GM12878 (cell line): ENCODE measurements around the gene HINT2. TPM values are rescaled to one million over a fixed set of nuclear protein-coding genes. Genes with fewer than 3 reads are reported as not detected.

Experiments
- ATAC-seq: fragments of 200-7000 bp; cut with Tn5 transposase; 3 replicates; pipeline ENCODE4 v1.9.1; 2020; ENCODE audit warnings: mild to moderate bottlenecking, moderate library complexity
- BruUV-seq: library from RNA; stranded (reverse); fragments of 400-500 nt; replicated peaks from 2 replicates; lab custom pipeline; 2021; lab: Mats Ljungman, UMichigan
- CTCF ChIA-PET: fragments of 300-600 bp; sonication (Branson Sonifier 250); formaldehyde crosslinking; extraction: SDS; loops from one replicate; lab custom pipeline; 2021; ENCODE audit warnings: inconsistent platforms; lab: Yijun Ruan, JAX
- POLR2A ChIA-PET: fragments of 350-600 bp; formaldehyde crosslinking; extraction: SDS; loops from one replicate; lab custom pipeline; 2021; ENCODE audit warnings: inconsistent platforms; lab: Charles Lee
- RAD21 ChIA-PET: fragments of 300-600 bp; sonication (Branson Sonifier 250); formaldehyde crosslinking; loops from one replicate; lab custom pipeline; 2023; ENCODE audit warnings: antibody characterized with exemption; ENCODE audit not compliant: unreplicated experiment; lab: Charles Lee
- SMC1A ChIA-PET: fragments of 300-600 bp; sonication (Branson Sonifier 250); formaldehyde crosslinking; loops from one replicate; lab custom pipeline; 2023; ENCODE audit not compliant: unreplicated experiment, uncharacterized antibody; lab: Charles Lee
- DNase-seq: peaks from one replicate; pipeline ENCODE4 v3.0.0-alpha.2; 2011; ENCODE audit warnings: low read depth, low spot score
- FAIRE-seq: peaks from 3 replicates; lab custom pipeline; 2011; peaks lifted over from hg19 to GRCh38; lab: Jason Lieb, UNC
- H2AFZ ChIP-seq: 2 replicates; pipeline ENCODE4 v1.6.0; 2011; ENCODE audit warnings: low read depth, low read length, control low read depth; ENCODE audit not compliant: control insufficient read depth
- H3K27ac ChIP-seq: 2 replicates; pipeline ENCODE4 v1.5.1; 2011; ENCODE audit warnings: control low read depth; ENCODE audit not compliant: control insufficient read depth, insufficient read depth
- H3K27me3 ChIP-seq, 2 experiments: replicated peaks in 1 of 2; 2 replicates each; pipeline versions ENCODE4 v1.6.0 to v1.6.1; 2011; ENCODE audit warnings: low read length in 1 of 2; ENCODE audit not compliant: control insufficient read depth in 2 of 2, insufficient read depth in 2 of 2
- H3K36me3 ChIP-seq, 2 experiments: 2 replicates each; pipeline ENCODE4 v1.5.1; 2011; ENCODE audit warnings: low read length in 1 of 2; ENCODE audit not compliant: control insufficient read depth in 2 of 2, insufficient read depth in 2 of 2
- H3K4me1 ChIP-seq: 2 replicates; pipeline ENCODE4 v1.6.1; 2011; ENCODE audit warnings: mild to moderate bottlenecking, low read length, moderate library complexity, mixed read lengths; ENCODE audit not compliant: control insufficient read depth, insufficient read depth
- H3K4me2 ChIP-seq: 2 replicates; pipeline ENCODE4 v1.6.0; 2011; ENCODE audit warnings: control low read depth; ENCODE audit not compliant: control insufficient read depth, insufficient read depth
- H3K4me3 ChIP-seq: fragments of 200-600 bp; sonication (generic); 2 replicates; pipeline ENCODE4 v1.5.1; 2016
- H3K79me2 ChIP-seq: 2 replicates; pipeline ENCODE4 v1.6.0; 2011; ENCODE audit warnings: low read length; ENCODE audit not compliant: control insufficient read depth, insufficient read depth
- H3K9ac ChIP-seq: 2 replicates; pipeline ENCODE4 v1.8.0; 2011; ENCODE audit warnings: low read length, control low read depth, mixed read lengths; ENCODE audit not compliant: control insufficient read depth, insufficient read depth
- H3K9me3 ChIP-seq: replicated peaks from 3 replicates; pipeline ENCODE4 v1.5.1; 2011; ENCODE audit warnings: mild to moderate bottlenecking, low read length; ENCODE audit not compliant: control insufficient read depth, insufficient read depth
- H4K20me1 ChIP-seq: 2 replicates; pipeline ENCODE4 v1.6.0; 2011; ENCODE audit not compliant: control insufficient read depth, insufficient read depth
- CBFB ChIP-seq: IDR thresholded peaks from 2 replicates; pipeline ENCODE4 v1.6.1; 2016; ENCODE audit warnings: antibody characterized with exemption, low read depth
- E2F8 ChIP-seq: fragments of 450-650 bp; IDR thresholded peaks from 2 replicates; pipeline ENCODE4 v1.6.1; 2018; ENCODE audit warnings: mild to moderate bottlenecking, low read depth, moderate library complexity; ENCODE audit not compliant: partially characterized antibody
- ESRRA ChIP-seq: IDR thresholded peaks from 2 replicates; pipeline ENCODE4 v1.6.1; 2012; ENCODE audit warnings: mild to moderate bottlenecking, low read length, improper control_type of control experiment
- HDGF ChIP-seq: fragments of 450-650 bp; IDR thresholded peaks from 2 replicates; pipeline ENCODE4 v1.6.1; 2016; ENCODE audit warnings: antibody characterized with exemption
- IRF3 ChIP-seq: fragments of 450-650 bp; IDR thresholded peaks from 2 replicates; pipeline ENCODE4 v1.6.1; 2014; ENCODE audit warnings: mild to moderate bottlenecking
- MTA3 ChIP-seq: IDR thresholded peaks from 2 replicates; pipeline ENCODE4 v1.6.1; 2012; ENCODE audit warnings: low read length, inconsistent platforms, borderline replicate concordance
- MYB ChIP-seq: fragments of 150-350 bp; IDR thresholded peaks from 2 replicates; pipeline ENCODE4 v1.6.1; 2014; ENCODE audit warnings: mild to moderate bottlenecking, low read depth, low read length, borderline replicate concordance
- NFXL1 ChIP-seq: fragments of 450-650 bp; IDR thresholded peaks from 2 replicates; pipeline ENCODE4 v1.6.1; 2017; ENCODE audit warnings: antibody characterized with exemption, mild to moderate bottlenecking, borderline replicate concordance
- RBBP5 ChIP-seq: fragments of 200-600 bp; sonication (generic); conservative IDR thresholded peaks from 2 replicates; pipeline ENCODE4 v1.6.1; 2016
- RFX5 ChIP-seq: IDR thresholded peaks from 2 replicates; pipeline ENCODE4 v1.6.1; 2011; ENCODE audit warnings: low read depth, low read length, improper control_type of control experiment
- SPI1 ChIP-seq: IDR thresholded peaks from 2 replicates; pipeline ENCODE4 v1.6.1; 2011; ENCODE audit warnings: low read depth, mild to moderate bottlenecking, low read length, moderate library complexity, borderline replicate concordance; ENCODE audit not compliant: insufficient read depth
- TAF1 ChIP-seq: IDR thresholded peaks from 2 replicates; pipeline ENCODE4 v1.6.1; 2011; ENCODE audit warnings: mild to moderate bottlenecking, low read depth, low read length, borderline replicate concordance
- USF1 ChIP-seq: IDR thresholded peaks from 2 replicates; pipeline ENCODE4 v1.6.1; 2011; ENCODE audit warnings: borderline replicate concordance, low read depth, mild to moderate bottlenecking, moderate library complexity, mixed read lengths, low read length; ENCODE audit not compliant: insufficient read depth; ENCODE audit errors: extremely low read length
- WRNIP1 ChIP-seq: IDR thresholded peaks from 2 replicates; pipeline ENCODE4 v1.6.1; 2011; ENCODE audit warnings: low read depth, low read length, improper control_type of control experiment, borderline replicate concordance
- YY1 ChIP-seq: IDR thresholded peaks from 2 replicates; pipeline ENCODE4 v1.6.1; 2011; ENCODE audit warnings: low read depth, mild to moderate bottlenecking, low read length
- ZBED1 ChIP-seq: IDR thresholded peaks from 2 replicates; pipeline ENCODE4 v1.6.1; 2016; ENCODE audit warnings: borderline replicate concordance
- whole genome bisulfite sequencing: methylation state at CpG from one replicate; pipeline ENCODE4 v1.1.6; 2016; ENCODE audit warnings: low lambda C conversion rate; ENCODE audit not compliant: insufficient replicate concordance, insufficient coverage; ENCODE audit errors: missing lambda C conversion rate; 5-methylcytosine and 5-hydroxymethylcytosine counted together
- in situ Hi-C: fragments of 300-500 bp; cut with MboI; formaldehyde crosslinking; loops from 9 replicates; pipeline ENCODE4 v1.14.3; 2018; ENCODE audit warnings: mixed read lengths
- intact Hi-C: fragments of 100-400 bp; cut with micrococcal nuclease; formaldehyde crosslinking; loops from one replicate; pipeline ENCODE4 v1.14.2; 2022; ENCODE audit not compliant: unreplicated experiment
- polyA plus RNA-seq, 11 experiments: library from polyadenylated mRNA; depleted of rRNA in 4 of 11; unstranded in 6 of 11; stranded (reverse) in 5 of 11; fragments of >200 nt; fragmentation: Nextera tagmentation in 4 of 11; fragmentation: Illumina TruSeq in 1 of 11; extraction: Ambion mirVana in 4 of 11; extraction: Trizol in 1 of 11; gene quantifications; 1 replicate in 1 of 11; 2 replicates in 10 of 11; pipeline versions ENCODE4 v1.2.1 to v1.2.3, GENCODE V29; 2011 to 2016; ENCODE audit warnings: inconsistent platforms in 2 of 11, missing spikeins in 2 of 11, low read depth in 1 of 11
- total RNA-seq, 4 experiments: library from RNA; depleted of rRNA in 3 of 4; stranded (reverse); fragments of >200 nt in 3 of 4; fragmentation: Illumina TruSeq in 1 of 4; extraction: Trizol in 1 of 4; gene quantifications; 2 replicates each; pipeline versions ENCODE4 v1.2.1 to v1.2.3, GENCODE V29; 2013 to 2021

HINT2 gene
- total and polyA plus RNA-seq, 10 of the 15 experiments (the other 5 are each of a cell fraction or from before 2014, with no cell fraction given) = 12.1 to 144 (median 51.7) TPM

GRCh38 chr9:35792024-35792813 is 22.6 kb downstream of the HINT2 start:
- no peak for FAIRE-seq
- no peak overlapping the region for H3K4me2 ChIP-seq
- no peak overlapping the region for H3K27ac ChIP-seq
- intact Hi-C loops = no loop called here
- DNase-seq = no peak
- TF ChIP-seq CBFB (no peak), WRNIP1 (no peak), MTA3 (no peak), ZBED1 (no peak), IRF3 (no peak), E2F8 (no peak), RBBP5 (no peak), ESRRA (no peak), TAF1 (no peak), MYB (no peak), SPI1 (no peak), YY1 (no peak), HDGF (no peak), RFX5 (no peak), USF1 (no peak), NFXL1 (no peak)
- TF ChIP-seq, all 136 proteins: peak for 0
- ChIA-PET POLR2A (no interaction called here), SMC1A (interaction anchor here (0.5 kb wide), 1 partner anchor 15 kb away, joined by 3 read pairs; no protein-coding TSS in a partner anchor), CTCF (interaction anchor here (1.2 to 2.3 kb wide), 4 partner anchors 32 to 90 kb away, joined by 3 to 7 read pairs (median 6); no protein-coding TSS in a partner anchor), RAD21 (interaction anchor here (1.1 kb wide), 1 partner anchor 34 kb away, joined by 4 read pairs; no protein-coding TSS in a partner anchor)
- Histone ChIP-seq H2AFZ (no peak overlapping the region), H3K79me2 (no peaks in the 10 kb centered on the region), H4K20me1 (no peaks in the 10 kb centered on the region; the same call in 1 of the 2 replicates), H3K36me3 (no peaks in the 10 kb centered on the region; a peak in 3 of 4 replicates), H3K9me3 (no peaks in the 10 kb centered on the region), H3K4me1 (peaks cover 5% of the 10 kb centered on the region), H3K27me3 (no peaks in the 10 kb centered on the region), H3K4me3 (no peak overlapping the region), H3K9ac (no peak overlapping the region)
- ATAC-seq = no peak
- BruUV-seq = no TSS peak
- WGBS = 99% methylated on average over 24 of the region's 34 CpGs
- in situ Hi-C loops = no loop called here
